LNCaP clone FGC (cell line): ENCODE results near the gene CLDN24.

Source experiments
- DNase-seq: peaks from one replicate; pipeline ENCODE4 v3.0.0-alpha.2; 2011; ENCODE audit warnings: low read depth
- H3K4me3 ChIP-seq: 2 replicates; pipeline ENCODE4 v1.5.1; 2011; ENCODE audit warnings: mild to moderate bottlenecking, low read depth, low read length, control low read depth
- CTCF ChIP-seq: IDR thresholded peaks from 2 replicates; pipeline ENCODE4 v1.5.1; 2012; ENCODE audit warnings: mild to moderate bottlenecking; ENCODE audit not compliant: control insufficient read depth, insufficient read depth; ENCODE audit errors: extremely low read depth

CLDN24 gene

GRCh38 chr4:183322326-183322725, at the start of gene CLDN24:
Gene CLDN24 (minus strand): TSS chr4:183322426. CDS start chr4:183322426, 0 bp downstream.
- DNase-seq = no peak
- no peak for TF ChIP-seq CTCF
- H3K4me3 ChIP-seq = no peak within 1 kb of the TSS

- DNase-seq = no peak
Observed at GRCh38 chr4:183370786-183371185, 48.6 kb upstream of the CLDN24 start.

GRCh38 chr4:183369073-183369472, 46.8 kb upstream of the CLDN24 start:
- TF ChIP-seq CTCF = no peak
- H3K4me3 ChIP-seq = no peak overlapping the region
- DNase-seq = no peak

More at GRCh38 chr4:183370786-183371185, 48.6 kb upstream of the CLDN24 start:
- no peak overlapping the region for H3K4me3 ChIP-seq
- no peak for TF ChIP-seq CTCF

- no peak for TF ChIP-seq CTCF
- no peak overlapping the region for H3K4me3 ChIP-seq
- no peak for DNase-seq
Observed at GRCh38 chr4:183366206-183366835, 44.1 kb upstream of the CLDN24 start.

- no peak overlapping the region for H3K4me3 ChIP-seq
- no peak for TF ChIP-seq CTCF
- no peak for DNase-seq
Observed at GRCh38 chr4:183364025-183364424, 41.8 kb upstream of the CLDN24 start.

- DNase-seq = no peak
- no peak for TF ChIP-seq CTCF
- H3K4me3 ChIP-seq = no peak overlapping the region
Observed at GRCh38 chr4:183362916-183363542, 40.8 kb upstream of the CLDN24 start.

GRCh38 chr4:183362036-183362435, 39.8 kb upstream of the CLDN24 start:
- no peak for TF ChIP-seq CTCF
- no peak overlapping the region for H3K4me3 ChIP-seq
- DNase-seq = no peak
